Erythroblast (primary cell): ENCODE data around the gene SLC35E3.
"Not testable (repeated sequence)": the region's sequence is repeated elsewhere in the genome, so short reads cannot be mapped to it uniquely, and the experiment has no call there.

Source experiments
- DNase-seq, 2 experiments: peaks; one replicate each; lab custom pipeline; 2025; lab: John Stamatoyannopoulos, UW
- GATA1 ChIP-seq: IDR thresholded peaks from 2 replicates; pipeline ENCODE4 v1.6.1; 2011; ENCODE audit warnings: low read depth, mild to moderate bottlenecking, control low read depth, low read length, moderate library complexity
- POLR2A ChIP-seq: IDR thresholded peaks from 2 replicates; pipeline ENCODE4 v1.6.1; 2011; ENCODE audit warnings: mild to moderate bottlenecking, low read length

The SLC35E3 gene

DNA sequence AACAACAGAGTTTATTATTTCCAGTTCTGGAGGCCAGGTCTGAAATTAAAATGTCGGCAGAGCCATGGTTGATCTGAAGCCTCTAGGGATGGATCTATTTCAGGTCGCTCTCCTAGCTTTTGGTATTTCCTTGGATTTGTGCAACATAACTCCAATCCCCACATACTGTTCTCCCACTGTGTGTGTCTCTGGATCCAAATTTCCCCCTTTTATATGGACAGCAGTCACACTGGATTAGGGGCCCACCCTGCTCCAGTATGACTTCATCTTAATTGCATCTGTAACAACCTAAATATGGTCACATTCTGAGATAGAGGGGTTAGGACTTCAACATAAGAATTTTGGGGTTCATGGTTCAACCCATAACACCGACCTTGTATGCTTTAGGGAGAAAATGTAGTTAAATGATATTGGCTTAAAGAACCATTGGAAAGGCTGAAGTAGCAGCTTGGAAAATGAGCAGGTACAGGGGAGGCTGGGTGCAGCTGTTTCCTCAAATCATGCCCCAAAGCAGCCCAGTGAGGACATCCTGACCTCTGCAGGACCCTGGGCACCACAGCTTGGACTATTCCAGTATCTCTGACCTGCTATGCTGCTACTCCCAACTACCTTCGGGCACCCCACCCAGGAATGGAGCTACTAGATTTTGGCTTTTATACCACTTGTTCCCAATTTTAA lies 48.1 kb downstream of the SLC35E3 start:
- no peak for DNase-seq
- TF ChIP-seq POLR2A (no peak), GATA1 (no peak)

DNA sequence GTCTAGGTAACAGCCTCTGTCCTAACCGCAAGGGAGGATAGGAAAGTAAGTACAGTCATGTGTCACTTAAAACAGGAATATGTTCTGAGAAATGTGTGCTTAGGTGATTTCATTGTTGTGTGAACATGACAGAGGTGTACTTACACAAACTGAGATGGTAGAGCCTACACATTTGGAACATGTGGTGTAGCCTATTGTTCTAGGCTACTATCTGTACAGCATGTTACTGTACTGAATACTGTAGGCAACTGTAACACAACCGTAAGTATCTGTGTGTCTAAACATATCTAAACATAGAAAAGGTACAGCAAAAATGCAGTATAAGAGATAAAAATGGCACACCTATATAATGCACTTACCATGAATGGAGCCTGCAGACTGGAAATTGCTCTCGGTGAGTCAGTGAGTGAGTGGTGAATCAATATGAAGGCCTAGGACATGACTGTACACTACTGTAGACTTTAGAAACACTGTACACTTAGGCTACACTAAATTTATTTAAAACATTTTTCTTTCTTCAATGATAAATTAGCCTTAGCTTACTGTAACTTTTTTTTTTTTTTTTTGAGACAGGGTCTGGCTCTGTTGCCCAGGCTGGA lies 48.8 kb downstream of the SLC35E3 start:
- DNase-seq, result no peak

GRCh38 chr12:68796399-68796798 lies 50.4 kb downstream of the SLC35E3 start:
- TF ChIP-seq GATA1, result no peak
- no peak for TF ChIP-seq POLR2A
- no peak for DNase-seq

More for the DNA sequence above, 48.8 kb downstream of the SLC35E3 start:
- no peak for TF ChIP-seq GATA1
- TF ChIP-seq POLR2A, result no peak

GRCh38 chr12:68798882-68799234 lies 52.9 kb downstream of the SLC35E3 start:
- TF ChIP-seq GATA1, result no peak
- no peak for TF ChIP-seq POLR2A
- DNase-seq, result no peak

DNA sequence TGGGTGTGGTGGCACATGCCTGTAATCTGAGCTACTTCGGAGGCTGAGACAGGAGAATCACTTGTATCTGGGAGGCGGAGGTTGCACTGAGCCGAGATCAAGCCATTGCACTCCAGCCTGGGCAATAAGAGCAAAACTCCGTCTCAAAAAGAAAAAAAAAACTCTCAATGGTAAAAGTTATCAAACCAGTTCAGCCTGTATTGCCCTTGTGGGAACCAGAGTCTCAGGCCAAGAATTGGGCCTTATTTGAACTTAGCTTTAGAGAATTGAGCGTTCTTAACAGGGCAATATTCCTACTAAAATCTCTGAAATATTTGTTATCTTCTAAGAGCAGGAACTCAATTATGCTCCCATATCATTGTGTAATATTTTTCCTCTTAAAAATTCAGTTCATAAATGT lies 54.3 kb downstream of the SLC35E3 start:
- TF ChIP-seq GATA1 (no peak), POLR2A (no peak)
- DNase-seq, result no peak

GRCh38 chr12:68801124-68801523 lies 55.1 kb downstream of the SLC35E3 start:
- not testable (repeated sequence) for DNase-seq

- not testable (repeated sequence) for DNase-seq
Observed at GRCh38 chr12:68802372-68802745, 56.4 kb downstream of the SLC35E3 start.

DNA sequence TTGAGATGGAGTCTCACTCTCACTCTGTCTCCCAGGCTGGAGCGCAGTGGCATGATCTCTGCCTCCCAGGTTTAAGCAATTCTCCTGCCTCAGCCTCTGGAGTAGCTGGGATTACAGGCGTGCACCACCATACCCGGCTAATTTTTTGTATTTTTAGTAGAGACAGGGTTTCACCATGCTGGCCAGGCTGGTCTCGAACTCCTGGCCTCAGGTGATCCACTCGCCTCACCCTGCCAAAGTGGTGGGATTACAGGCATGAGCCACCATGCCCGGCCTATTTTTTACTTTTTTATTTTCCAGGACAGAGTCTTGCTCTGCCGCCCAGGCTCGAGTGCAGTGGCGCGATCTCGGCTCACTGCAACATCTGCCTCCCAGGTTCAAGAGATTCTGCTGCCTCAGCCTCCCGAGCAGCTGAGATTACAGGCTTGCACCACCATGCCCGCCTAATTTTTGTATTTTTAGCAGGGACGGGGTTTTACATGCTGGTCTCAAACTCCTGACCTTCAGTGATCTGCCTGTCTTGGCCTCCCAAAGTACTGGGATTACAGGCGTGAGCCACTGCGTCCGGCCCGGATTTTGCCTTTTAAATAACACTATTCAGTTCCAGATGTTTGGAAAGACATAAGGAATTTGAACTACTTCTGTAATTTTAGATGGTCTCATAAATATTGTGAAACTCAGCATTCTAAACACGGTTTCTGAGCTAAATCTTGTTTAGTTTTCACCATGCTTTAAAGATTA lies 57.1 kb downstream of the SLC35E3 start:
- DNase-seq, result not testable (repeated sequence)

DNA sequence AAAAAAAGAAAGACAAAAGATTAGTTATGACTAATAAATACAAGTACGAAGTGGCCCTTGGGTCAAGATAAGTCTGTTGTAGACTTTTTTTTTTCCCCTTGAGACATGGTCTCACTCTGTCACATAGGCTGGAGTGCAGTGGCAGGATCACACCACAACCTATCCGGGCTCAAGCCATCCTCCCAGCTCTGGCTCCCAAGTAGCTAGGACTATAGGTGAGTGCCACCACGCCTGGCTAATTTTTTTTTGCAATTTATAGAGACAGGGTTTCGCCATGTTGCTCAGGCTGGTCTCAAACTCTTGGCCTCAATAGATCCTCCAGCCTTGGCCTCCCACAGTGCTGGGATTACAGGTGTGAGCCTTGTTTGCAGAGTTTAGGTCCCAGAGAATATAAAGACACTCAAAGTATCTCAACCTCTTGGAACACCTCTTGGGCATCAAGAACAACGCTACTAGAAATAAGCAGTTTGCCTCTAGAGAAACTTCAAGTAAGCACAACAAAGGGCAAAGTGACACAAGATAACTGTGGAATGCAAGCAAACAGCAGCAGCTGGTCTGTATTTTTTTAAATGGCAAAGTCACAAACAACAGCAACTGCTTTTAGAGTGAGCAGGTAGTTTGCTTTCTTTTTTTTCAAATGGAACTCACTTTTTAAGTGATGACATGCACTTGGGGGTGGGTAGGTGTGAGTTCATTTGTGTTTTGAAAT lies 58.1 kb downstream of the SLC35E3 start:
- DNase-seq, result no peak
- TF ChIP-seq GATA1 (no peak), POLR2A (no peak)

DNA sequence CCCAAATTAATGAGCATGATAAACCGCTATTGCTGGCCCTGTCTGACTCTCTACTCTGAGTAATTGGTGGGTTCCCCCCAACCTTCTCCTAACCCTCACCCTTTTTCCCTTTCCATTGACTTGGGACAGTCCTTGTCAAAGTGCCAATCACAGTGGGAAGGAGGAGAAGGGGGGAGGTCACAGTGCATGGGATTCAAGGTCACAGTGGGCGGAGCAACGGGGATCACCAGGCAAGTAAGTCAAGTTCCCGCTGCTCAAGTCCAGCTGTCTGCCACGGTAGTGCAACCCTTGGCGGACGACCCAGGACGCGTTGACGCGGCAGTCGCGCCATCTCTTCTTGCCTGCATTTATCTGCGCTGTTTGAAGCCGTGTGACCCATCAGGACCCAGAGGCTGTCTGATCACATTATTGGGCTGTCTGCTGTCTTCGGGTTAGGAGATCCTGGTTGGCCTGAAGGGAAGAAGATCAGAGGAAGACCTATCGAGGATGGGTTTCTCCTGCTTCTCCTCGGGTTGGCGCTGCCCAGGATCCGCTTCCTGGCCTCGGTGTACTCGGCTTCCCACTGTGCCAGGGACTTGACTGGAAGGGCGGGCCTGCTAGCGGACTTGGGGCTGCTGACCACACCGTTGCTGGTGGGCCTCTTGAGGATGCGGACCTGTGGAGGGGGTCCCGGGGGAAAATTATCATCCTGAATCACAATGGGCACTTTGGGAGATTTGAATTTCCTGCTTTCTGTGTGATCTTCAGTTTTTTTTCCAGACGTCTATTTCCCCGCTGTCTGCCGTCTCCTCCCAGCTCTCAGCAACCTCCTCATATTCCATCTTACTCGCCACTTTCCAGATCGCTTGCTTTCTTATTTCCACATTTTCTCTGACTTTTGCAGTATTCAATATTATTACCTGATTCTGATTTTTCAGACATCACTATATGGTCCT lies 58.9 kb downstream of the SLC35E3 start:
- DNase-seq, result peak; percentile 14 to 17
- TF ChIP-seq POLR2A (no peak), GATA1 (no peak)

DNA sequence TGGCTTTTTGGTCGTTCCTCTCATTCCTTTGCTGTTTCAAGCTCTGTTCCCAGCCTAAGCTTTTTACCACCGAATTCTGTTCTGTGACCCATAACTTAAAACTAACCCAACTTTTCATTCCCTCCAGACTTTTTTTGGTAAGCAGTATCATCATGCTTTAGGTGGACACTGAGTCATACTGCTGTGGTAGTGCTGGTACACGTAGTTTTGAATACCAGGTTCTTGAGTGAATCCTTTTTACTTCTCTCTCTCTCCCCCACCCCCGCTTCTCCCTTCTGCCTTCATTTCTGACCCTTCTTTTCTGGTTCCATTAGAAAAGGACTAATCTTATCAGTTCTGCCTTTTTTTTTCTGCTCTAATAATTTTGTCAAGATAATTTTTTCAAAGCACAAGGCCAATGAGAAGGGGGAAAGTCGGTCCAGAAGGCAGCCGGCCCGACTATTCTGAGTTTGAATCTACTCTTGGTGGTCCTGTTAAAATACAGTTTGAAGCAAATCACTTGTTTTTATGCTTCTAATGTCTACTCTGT lies 59.7 kb downstream of the SLC35E3 start:
- DNase-seq, result peak; percentile 11 to 27
- TF ChIP-seq GATA1 (no peak), POLR2A (no peak)

DNA sequence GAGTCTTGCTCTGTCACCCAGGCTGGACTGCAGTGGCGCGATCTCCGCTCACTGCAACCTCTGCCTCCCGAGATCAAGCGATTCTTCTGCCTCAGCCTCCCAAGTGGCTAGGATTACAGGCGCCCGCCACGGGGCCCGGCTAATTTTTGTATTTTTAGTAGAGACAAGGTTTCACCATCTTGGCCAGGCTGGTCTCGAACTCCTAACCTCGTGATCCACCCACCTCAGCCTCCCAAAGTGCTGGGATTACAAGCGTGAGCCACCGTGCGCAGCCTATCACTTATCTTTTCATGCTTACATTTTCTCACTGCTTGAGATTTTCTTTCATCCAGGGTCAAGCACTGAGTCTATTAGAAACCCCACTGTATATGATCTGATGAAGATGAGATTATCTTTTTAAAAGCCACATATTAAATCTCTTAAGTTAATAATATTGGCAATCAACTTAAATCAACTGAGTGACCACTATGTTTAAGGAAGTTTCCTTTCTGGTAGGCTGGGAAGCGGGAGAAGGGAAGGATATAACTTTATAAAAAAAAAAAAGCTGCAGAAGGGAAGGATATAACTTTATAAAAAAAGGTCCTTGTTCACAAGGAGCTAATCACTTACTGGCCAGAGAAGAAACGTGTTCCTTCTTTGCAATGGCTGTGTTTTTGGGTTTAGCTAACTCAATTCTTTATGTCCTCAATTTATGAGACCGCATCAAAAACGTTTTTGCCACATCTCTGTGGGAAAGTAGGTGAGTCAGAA lies 60.7 kb downstream of the SLC35E3 start:
- no peak for TF ChIP-seq POLR2A
- TF ChIP-seq GATA1, result no peak
- DNase-seq, result peak; percentile 31 to 59

DNA sequence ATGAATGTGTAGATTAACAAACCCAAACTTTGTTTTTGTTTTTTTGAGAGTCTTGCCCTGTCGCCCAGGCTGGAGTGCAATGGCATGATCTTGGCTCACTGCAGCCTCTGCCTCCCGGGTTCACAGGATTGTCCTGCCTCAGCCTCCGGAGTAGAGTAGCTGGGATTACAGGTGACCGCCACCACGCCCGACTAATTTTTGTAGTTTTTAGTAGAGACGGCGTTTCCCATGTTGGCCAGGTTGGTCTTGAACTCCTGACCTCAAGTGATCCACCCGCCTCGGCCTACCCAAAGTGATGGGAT lies 61.2 kb downstream of the SLC35E3 start:
- DNase-seq, result not testable (repeated sequence)
